ENCODE results near the gene DAPK2.

DAPK2 gene

DNA sequence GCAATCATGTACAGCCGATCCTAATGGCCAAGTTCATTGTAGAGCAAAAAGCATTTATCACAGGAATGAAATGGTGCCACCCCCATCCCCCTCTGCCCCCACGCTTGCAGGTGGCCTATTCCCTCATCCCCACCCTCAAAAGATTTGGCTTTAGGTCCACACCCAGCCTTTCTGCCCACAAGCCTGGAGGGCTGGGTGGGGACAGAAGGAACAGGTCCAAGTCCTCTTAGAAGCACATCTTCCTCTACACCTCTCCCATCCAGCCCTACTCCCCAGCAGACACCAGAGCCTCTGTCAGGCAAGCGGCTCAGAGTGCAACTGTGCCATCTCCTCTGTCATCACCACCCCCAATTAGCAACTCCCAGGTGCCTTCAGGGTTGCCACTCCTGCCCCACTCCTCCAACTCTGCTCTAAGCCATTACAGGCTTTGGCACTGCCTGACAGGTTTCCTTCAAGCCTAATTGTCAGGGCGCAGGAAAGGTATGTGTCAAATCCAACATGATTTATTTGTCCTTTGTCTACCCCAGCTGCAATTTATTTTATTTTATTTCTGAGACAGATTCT is 49.4 kb downstream of the DAPK2 start:
- no peak for DNase-seq (ENCODE audit: low spot score)

DNA sequence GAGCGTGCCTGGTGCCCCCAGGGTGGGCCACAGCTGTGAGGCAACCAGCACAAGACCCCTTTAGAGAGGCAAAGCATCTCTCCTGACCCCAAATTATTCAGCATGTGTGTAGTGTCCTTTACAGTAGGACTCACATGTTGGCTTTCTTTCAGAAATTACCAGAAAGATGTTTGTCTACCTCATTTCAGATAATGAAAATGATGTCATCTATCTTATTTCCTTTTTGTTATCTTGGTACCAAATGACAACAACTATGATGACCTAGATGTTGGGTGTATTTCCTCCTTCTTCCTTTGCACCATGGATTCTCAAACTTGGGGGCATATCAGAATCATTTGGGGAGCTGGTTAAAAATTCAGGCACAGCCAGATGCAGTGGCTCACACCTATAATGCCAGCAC is 50.5 kb downstream of the DAPK2 start:
- no peak for DNase-seq (ENCODE audit: low spot score)

GRCh38 chr15:63994073-63994600 is 52.1 kb downstream of the DAPK2 start:
- no peak for DNase-seq (ENCODE audit: low spot score)

DNA sequence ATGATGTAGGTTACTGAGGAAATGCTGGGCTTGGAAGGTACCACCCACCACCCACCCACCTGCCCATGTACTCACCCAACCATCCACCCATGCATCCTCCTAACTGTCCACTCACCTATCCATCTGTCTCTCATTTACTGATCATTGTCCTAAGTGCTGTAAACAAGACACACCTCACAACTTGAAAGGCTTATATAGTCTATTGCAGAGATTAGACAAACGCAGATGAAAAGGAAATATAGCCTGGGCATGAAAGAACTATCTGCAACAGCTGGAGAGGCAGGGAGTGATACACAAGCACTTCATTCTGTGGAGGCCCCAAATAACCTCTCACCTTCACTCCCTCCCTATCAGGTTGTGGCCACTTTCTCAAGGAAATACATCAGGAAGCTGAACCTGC is 54.0 kb downstream of the DAPK2 start:
- DNase-seq (ENCODE audit: low spot score), result no peak

GRCh38 chr15:63991706-63992105 is 54.6 kb downstream of the DAPK2 start:
- DNase-seq (ENCODE audit: low spot score), result no peak

DNA sequence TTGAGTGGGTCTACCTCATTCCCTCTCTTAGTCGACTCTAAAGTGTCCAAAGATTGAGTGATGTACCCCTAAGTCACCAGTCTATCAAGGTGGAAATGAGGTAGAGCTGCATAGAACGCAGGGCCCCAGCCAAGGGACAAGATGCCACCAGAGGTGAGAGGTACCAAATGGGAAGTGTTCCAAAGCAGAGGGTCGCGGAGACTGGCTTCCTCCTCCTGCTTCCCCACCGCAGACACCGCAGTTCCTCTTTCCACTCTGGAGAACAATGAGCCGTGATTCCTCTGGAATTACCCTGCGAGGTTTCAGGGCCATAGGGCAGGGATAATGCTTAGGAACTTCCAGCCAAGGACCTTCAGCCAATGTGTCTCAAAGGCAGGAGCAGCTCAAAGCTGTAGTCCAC is 55.8 kb downstream of the DAPK2 start:
- DNase-seq (ENCODE audit: low spot score), result no peak

DNA sequence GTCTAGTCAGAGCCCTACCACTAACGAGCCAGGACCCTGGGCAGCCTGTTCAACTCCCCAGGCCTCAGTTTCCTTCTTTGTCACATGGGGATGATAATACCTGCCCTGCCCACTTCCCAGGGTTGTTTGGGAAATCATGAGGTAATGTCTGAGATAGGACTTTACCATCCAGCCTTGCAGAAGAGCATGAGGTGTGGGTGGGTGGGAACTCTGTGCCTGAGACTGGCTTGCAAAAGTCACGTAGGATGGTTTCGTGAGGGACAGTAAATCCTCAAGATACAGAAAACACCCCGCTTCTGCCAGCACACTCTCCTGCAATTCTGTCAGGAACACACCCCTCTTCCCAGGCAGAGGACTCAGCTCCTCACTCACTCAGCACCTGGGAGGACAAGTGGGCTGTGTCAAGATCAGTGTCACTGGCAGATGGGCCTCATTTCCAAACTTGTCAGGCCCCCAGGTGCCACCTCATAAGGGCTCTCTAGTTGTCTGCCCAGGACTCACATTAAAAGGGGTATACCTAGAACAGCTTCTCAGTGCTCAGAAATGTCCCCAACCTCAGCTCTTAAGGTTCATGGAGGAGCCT is 58.4 kb downstream of the DAPK2 start:
- no peak for DNase-seq (ENCODE audit: low spot score)

- peak; percentile 54 for DNase-seq (ENCODE audit: low spot score)
Observed at GRCh38 chr15:63986751-63987341, 59.4 kb downstream of the DAPK2 start.

GRCh38 chr15:63986185-63986680 is 60.1 kb downstream of the DAPK2 start:
- DNase-seq (ENCODE audit: low spot score), result no peak

GRCh38 chr15:63985221-63986184 is 60.8 kb downstream of the DAPK2 start:
- DNase-seq (ENCODE audit: low spot score), result no peak

DNA sequence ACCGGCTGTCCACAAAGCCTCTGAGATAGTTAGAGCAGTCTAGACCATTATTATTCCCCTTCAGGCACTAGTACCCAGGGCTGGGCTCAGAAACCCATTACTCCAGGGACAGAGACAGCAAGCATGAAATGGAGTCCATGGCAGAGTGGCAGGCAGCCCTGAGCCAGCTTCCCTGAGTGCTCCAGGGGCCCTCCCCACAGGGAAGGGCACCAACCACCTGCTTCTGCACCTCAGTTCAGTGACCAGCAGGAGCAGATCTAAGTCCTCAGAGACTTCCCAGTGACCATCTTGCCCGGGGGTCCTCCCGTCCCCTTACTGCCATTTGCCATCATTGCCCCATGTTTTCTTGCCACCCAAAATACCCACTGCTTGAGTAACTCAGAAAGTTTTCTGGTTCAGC is 62.0 kb downstream of the DAPK2 start:
- no peak for DNase-seq (ENCODE audit: low spot score)

- DNase-seq (ENCODE audit: low spot score), result no peak
Observed at GRCh38 chr15:63983061-63983711, 63.1 kb downstream of the DAPK2 start.

DNA sequence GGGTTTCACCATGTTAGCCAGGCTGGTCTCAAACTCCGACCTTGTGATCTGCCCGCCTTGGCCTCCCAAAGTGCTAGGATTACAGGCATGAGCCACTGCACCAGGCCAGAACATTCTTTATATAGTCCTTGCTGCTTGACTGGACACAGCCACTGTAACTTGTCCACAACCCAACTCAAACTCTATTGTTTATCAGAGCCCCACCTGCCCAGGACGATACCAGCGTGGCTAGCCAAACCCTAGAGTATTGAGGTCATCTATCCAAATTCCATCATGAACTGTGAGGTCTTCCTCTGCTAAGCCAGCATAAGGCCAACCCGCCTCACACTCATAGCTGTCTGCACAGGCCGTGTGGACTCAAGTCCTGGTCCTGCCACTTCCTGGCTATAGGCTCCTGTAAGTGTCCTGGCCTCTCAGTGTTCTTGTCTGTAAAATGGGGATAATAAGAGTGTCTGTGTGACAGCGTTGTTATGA is 63.9 kb downstream of the DAPK2 start:
- DNase-seq (ENCODE audit: low spot score), result no peak

DNA sequence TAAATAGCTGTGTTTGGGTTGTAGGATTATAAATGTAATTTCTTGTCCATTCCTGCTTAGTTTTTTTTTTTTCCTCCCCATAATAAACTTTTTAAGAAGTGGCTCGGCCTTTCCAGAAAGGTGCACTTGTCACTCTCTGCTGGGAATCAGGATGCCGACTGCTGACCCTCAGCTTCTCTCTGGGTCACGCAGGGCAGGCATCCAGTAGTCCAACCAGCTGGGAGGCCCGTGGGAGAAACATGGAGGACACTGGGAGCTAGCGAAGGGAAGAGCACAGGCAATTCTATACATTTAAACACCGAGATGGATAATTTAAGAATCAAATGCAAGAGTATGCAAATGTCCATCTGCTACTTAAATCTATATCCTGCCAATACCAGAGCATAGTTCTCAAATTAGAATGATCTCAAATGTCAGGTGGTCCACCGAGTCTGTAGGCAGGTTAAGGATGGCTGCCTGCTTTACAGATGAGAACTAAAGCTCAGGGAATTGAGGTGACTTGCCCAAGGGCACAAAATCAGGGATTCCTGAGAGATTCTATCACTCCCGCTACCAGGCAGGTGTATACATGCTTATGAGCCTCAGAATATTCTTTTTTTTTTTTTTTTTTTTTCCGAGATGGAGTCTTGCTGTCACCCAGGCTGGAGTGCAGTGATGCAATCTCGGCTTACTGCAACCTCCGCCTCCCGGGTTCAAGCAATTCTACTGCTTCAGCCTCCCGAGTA is 64.5 kb downstream of the DAPK2 start:
- DNase-seq (ENCODE audit: low spot score), result no peak

- no peak for DNase-seq (ENCODE audit: low spot score)
Observed at GRCh38 chr15:63979262-63979793, 67.0 kb downstream of the DAPK2 start.

DNA sequence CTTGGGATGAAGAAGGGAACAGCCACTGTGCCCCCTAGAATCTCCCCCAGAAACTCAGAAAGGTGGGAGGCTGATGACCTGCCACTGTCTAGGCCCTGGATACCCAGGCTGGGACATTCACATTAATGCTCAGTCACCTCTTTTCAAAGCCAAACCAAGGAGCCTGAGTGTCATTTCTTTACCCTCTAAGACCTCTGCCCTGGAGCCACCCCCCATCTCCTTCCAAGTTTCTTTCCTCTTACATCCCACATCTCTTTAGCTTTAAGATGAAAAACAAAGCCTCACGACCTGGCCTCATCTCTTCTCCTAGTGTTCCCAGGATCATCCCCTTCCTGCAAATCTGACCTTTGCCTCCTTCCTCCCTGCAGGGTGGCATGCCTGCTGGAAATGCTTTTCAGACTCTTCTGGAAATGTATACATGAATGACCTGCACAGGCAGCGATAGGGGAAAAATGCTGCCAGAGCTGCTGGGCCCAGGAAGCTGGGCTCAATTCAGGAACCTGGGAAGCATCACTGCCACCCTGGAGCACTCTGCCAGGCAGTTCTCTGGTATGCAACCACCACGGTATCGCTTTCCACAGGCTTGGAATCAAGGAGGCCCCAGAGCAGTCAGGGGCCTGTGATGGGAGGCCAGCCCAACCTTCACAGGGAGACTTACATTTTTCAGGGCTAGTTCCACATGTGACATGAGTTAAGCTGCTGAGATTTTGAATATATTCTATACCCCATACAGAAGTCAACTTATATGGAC is 67.6 kb downstream of the DAPK2 start:
- DNase-seq (ENCODE audit: low spot score), result no peak

DNA sequence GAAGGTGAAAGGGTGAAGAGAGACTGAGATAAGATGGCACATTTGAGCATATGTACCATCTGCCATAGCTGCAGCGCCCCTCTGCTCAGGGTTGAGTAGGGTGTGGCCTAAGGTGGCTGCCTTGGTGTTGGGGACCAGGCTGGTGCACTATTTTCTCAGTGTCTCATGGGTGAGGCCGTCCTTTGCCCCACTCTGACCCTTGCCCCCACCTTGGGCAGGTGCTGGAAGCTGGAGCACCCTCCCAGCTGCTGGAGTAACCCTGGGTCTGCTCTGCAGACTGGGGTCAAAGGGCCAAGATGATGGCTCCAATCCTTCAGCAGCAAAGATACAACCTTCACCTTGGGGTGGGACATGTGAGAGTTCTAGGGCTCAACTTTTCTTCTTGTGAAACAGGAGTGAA is 69.2 kb downstream of the DAPK2 start:
- no peak for DNase-seq (ENCODE audit: low spot score)

GRCh38 chr15:63974021-63974420 is 72.3 kb downstream of the DAPK2 start:
- no peak for DNase-seq (ENCODE audit: low spot score)

GRCh38 chr15:63973212-63974009 is 72.9 kb downstream of the DAPK2 start:
- no peak for DNase-seq (ENCODE audit: low spot score)

All from kidney tubule cell (primary cell).